Effector memory CD8-positive, alpha-beta T cell (primary cell): ENCODE results near the gene GADD45A.
A peak's percentile ranks its signal among the peaks of the same experiment; 100 is the strongest.

Experiments used
- ATAC-seq: fragments of 150-1000 bp; cut with Tn5 transposase; replicated peaks from 2 replicates; pipeline ENCODE4 v1.10.0; 2021; ENCODE audit warnings: mild to moderate bottlenecking, moderate library complexity
- DNase-seq, 3 experiments: peaks; one replicate each; pipeline ENCODE4 v3.0.0; 2021
- H3K27ac Mint-ChIP-seq, 2 donors: one replicate each; pipeline ENCODE4 v1.8.0; 2022; ENCODE audit warnings: mild to moderate bottlenecking in 2 of 2, mixed read lengths in 2 of 2, moderate library complexity in 2 of 2
- H3K27me3 Mint-ChIP-seq, 2 donors: one replicate each; pipeline ENCODE4 v1.8.0; 2022; ENCODE audit warnings: mixed read lengths in 2 of 2
- H3K36me3 Mint-ChIP-seq: one replicate; pipeline ENCODE4 v1.8.0; 2022; ENCODE audit warnings: mild to moderate bottlenecking, moderate library complexity, mixed read lengths; ENCODE audit not compliant: insufficient read depth
- H3K4me1 Mint-ChIP-seq, 2 donors: one replicate each; pipeline ENCODE4 v1.8.0; 2022; ENCODE audit warnings: low read depth in 2 of 2, mixed read lengths in 2 of 2
- H3K4me3 Mint-ChIP-seq, 2 donors: one replicate each; pipeline ENCODE4 v1.8.0; 2022; ENCODE audit warnings: mild to moderate bottlenecking in 2 of 2, mixed read lengths in 2 of 2, moderate library complexity in 2 of 2
- H3K9me3 Mint-ChIP-seq, 2 donors: one replicate each; pipeline ENCODE4 v1.8.0; 2022; ENCODE audit warnings: mixed read lengths in 2 of 2
- total RNA-seq, 9 experiments: gene quantifications; one replicate each; lab custom pipeline; 2026; lab: John Stamatoyannopoulos, UW

GADD45A gene, protein sequence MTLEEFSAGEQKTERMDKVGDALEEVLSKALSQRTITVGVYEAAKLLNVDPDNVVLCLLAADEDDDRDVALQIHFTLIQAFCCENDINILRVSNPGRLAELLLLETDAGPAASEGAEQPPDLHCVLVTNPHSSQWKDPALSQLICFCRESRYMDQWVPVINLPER
- total RNA-seq, result 8.3 to 43.7 (median 28.5) reads per million in 9 experiments

DNA sequence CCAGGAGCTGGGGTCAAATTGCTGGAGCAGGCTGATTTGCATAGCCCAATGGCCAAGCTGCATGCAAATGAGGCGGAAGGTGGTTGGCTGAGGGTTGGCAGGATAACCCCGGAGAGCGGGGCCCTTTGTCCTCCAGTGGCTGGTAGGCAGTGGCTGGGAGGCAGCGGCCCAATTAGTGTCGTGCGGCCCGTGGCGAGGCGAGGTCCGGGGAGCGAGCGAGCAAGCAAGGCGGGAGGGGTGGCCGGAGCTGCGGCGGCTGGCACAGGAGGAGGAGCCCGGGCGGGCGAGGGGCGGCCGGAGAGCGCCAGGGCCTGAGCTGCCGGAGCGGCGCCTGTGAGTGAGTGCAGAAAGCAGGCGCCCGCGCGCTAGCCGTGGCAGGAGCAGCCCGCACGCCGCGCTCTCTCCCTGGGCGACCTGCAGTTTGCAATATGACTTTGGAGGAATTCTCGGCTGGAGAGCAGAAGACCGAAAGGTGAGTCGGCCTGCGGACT, at the start of gene GADD45A:
Gene GADD45A, plus strand, starts transcription at position 135 of the 491 bp plus-strand sequence. Its CDS starts 294 bp downstream, at position 429.
- DNase-seq (peak; percentile 90 to 92 (median 92)), ATAC-seq (peak; percentile 82)
- Mint-ChIP-seq H3K4me3 (peak within 1 kb of the TSS; percentile 90 to 100), H3K9me3 (no peaks in the 10 kb centered on the region), H3K36me3 (peaks cover 26% of the 10 kb centered on the region), H3K4me1 (peaks cover 18 to 19% of the 10 kb centered on the region in 2 donors), H3K27me3 (no peaks in the 10 kb centered on the region), H3K27ac (peak within 1 kb of the TSS; percentile 84 to 95)

GRCh38 chr1:67636146-67636545, 48.9 kb upstream of the GADD45A start:
- Mint-ChIP-seq H3K4me1 (peaks cover 0 to 3% of the 10 kb centered on the region in 2 donors), H3K4me3 (no peak overlapping the region), H3K9me3 (no peaks in the 10 kb centered on the region), H3K27me3 (peaks cover 9 to 12% of the 10 kb centered on the region in 2 donors), H3K36me3 (no peaks in the 10 kb centered on the region), H3K27ac (no peak overlapping the region)
- ATAC-seq (no peak), DNase-seq (no peak)

DNA sequence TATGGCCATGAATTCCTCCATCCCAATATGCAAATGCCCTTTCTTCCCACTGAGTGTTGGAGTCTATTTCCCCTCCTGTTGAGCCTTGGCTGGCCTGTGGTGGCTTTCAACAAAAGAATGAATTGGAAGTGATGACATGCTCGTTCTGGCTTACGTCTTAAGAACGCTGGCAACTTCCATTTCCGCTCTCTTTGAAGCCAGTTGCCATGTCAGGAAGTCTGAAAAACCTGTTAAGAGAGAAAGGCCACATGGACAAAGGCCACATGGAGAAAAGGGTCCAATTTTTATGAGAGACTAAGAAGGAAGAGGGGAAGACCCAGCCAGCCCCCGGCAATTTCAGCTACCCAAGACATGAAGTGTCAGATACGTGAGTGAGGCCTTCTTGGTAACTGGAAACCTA, 45.6 kb upstream of the GADD45A start:
- no peaks in the 10 kb centered on the region for H3K9me3 Mint-ChIP-seq
- ATAC-seq (no peak), DNase-seq (no peak)
- H3K36me3 Mint-ChIP-seq, result no peaks in the 10 kb centered on the region
- H3K27me3 Mint-ChIP-seq, result peaks cover 6 to 9% of the 10 kb centered on the region in 2 donors
- H3K4me3 Mint-ChIP-seq, result no peak overlapping the region
- H3K27ac Mint-ChIP-seq, result no peak overlapping the region
- peaks cover 0 to 3% of the 10 kb centered on the region in 2 donors for H3K4me1 Mint-ChIP-seq

DNA sequence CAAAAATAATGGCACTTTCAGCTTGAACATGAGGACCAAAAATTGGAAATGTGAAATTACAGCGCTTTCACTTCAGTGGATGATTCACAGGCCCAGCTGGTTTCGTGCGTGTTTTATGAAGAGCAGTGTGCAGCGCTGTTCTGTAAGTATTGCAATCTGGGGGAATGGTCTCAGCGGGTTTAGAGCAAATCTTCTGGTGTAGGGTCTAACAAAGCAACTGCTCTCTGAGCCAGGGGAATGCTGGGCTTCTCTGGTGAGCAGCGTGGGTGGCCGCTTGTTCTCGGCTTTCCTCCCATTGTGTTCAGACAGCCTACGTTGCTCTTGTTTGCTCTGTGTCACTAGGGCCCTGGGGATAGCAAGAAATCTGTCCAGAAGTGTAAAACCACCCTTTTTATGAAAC, 42.4 kb upstream of the GADD45A start:
- Mint-ChIP-seq H3K4me1 (no peaks in the 10 kb centered on the region), H3K36me3 (no peaks in the 10 kb centered on the region), H3K4me3 (no peak overlapping the region), H3K27ac (no peak overlapping the region), H3K9me3 (no peaks in the 10 kb centered on the region), H3K27me3 (peaks cover 0 to 9% of the 10 kb centered on the region in 2 donors)
- no peak for DNase-seq
- no peak for ATAC-seq

GRCh38 chr1:67644566-67644965, 40.4 kb upstream of the GADD45A start:
- no peaks in the 10 kb centered on the region for H3K36me3 Mint-ChIP-seq
- H3K4me3 Mint-ChIP-seq, result no peak overlapping the region
- H3K27me3 Mint-ChIP-seq, result peaks cover 0 to 9% of the 10 kb centered on the region in 2 donors
- ATAC-seq, result no peak
- no peaks in the 10 kb centered on the region for H3K9me3 Mint-ChIP-seq
- no peaks in the 10 kb centered on the region for H3K4me1 Mint-ChIP-seq
- H3K27ac Mint-ChIP-seq, result no peak overlapping the region
- no peak for DNase-seq

- Mint-ChIP-seq H3K4me3 (no peak overlapping the region), H3K4me1 (no peaks in the 10 kb centered on the region), H3K27me3 (peaks cover 0 to 3% of the 10 kb centered on the region in 2 donors), H3K27ac (no peak overlapping the region), H3K9me3 (no peaks in the 10 kb centered on the region), H3K36me3 (no peaks in the 10 kb centered on the region)
- no peak for DNase-seq
- ATAC-seq, result no peak
Observed at GRCh38 chr1:67645495-67646144, 39.4 kb upstream of the GADD45A start.

DNA sequence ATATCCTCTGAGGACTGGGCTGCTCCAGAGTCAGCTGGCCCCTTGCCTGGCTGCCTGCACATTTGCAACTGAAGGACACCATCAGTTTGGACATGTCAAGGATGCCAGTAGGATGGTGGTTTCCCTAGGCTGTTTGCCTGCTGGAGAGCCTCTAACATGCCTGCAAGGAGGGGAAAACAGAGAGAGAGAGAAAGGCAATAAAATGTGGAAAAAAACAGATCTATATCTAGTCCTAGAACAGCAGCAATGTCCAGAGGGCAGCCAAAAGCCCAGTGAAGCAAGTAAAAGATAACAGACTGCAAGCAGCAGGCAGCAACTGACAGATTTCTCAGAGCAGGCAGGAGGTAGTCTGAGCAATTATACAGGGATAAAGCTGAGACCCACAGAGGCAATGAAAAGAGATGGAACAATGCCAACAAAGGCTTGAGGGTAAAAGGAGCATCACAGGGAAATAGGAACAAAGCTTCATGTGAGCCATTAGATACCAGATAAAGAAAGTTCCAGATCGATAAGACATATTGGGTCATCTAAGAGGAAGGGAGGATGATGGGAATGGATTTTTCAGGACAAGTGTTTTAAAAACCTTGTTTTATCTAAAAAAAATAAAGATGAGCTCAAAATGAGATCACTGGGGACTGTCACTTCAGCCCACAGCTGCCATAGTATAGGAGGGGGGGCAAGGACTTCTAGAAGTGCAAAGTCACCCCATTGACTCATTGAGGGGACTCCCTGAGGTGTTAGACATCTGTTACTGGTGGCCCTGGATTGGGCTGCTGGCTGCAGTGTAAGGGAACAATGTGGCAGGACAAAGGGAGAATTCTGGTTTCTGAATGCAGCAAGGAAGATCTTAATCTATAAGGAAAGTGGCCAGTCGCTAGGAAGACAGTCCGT, 38.6 kb upstream of the GADD45A start:
- ATAC-seq (no peak), DNase-seq (no peak)
- no peak overlapping the region for H3K4me3 Mint-ChIP-seq
- H3K36me3 Mint-ChIP-seq, result no peaks in the 10 kb centered on the region
- no peak overlapping the region for H3K27ac Mint-ChIP-seq
- H3K27me3 Mint-ChIP-seq, result peaks cover 0 to 4% of the 10 kb centered on the region in 2 donors
- no peaks in the 10 kb centered on the region for H3K4me1 Mint-ChIP-seq
- H3K9me3 Mint-ChIP-seq, result no peaks in the 10 kb centered on the region

GRCh38 chr1:67647036-67647798, 37.8 kb upstream of the GADD45A start:
- no peaks in the 10 kb centered on the region for H3K4me1 Mint-ChIP-seq

DNA sequence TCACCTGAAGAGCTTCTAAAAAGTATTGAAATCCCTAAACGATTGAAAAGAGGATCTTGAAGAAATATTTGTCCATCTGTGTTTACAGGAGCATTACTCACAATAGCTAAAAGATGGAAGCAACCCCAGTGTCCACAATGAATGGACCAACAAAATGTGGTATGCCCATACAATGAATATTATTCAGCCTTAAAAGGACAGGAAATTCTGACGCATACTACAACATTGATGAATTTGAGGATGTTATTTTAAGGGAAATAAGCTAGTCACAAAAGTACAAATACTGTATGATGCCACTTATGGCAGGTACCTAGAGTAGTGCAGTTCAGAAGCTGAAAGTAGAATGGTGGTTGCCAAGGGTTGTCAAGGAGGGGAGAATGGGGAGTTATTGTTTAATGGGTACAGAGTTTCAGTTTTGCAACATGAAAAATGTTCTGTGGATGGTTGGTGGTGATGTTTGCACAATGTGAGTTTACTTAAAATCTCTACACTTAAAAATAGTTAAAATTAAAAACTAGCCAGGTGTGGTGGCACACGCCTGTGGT, 37.1 kb upstream of the GADD45A start:
- Mint-ChIP-seq H3K27ac (no peak overlapping the region), H3K9me3 (no peaks in the 10 kb centered on the region), H3K4me3 (no peak overlapping the region), H3K4me1 (no peaks in the 10 kb centered on the region), H3K27me3 (peaks cover 0 to 8% of the 10 kb centered on the region in 2 donors), H3K36me3 (no peaks in the 10 kb centered on the region)
- DNase-seq (no peak), ATAC-seq (no peak)

More at GRCh38 chr1:67647036-67647798, 37.8 kb upstream of the GADD45A start:
- H3K4me3 Mint-ChIP-seq, result no peak overlapping the region
- no peak overlapping the region for H3K27ac Mint-ChIP-seq
- DNase-seq (no peak), ATAC-seq (no peak)
- no peaks in the 10 kb centered on the region for H3K36me3 Mint-ChIP-seq
- peaks cover 0 to 8% of the 10 kb centered on the region in 2 donors for H3K27me3 Mint-ChIP-seq
- H3K9me3 Mint-ChIP-seq, result no peaks in the 10 kb centered on the region

DNA sequence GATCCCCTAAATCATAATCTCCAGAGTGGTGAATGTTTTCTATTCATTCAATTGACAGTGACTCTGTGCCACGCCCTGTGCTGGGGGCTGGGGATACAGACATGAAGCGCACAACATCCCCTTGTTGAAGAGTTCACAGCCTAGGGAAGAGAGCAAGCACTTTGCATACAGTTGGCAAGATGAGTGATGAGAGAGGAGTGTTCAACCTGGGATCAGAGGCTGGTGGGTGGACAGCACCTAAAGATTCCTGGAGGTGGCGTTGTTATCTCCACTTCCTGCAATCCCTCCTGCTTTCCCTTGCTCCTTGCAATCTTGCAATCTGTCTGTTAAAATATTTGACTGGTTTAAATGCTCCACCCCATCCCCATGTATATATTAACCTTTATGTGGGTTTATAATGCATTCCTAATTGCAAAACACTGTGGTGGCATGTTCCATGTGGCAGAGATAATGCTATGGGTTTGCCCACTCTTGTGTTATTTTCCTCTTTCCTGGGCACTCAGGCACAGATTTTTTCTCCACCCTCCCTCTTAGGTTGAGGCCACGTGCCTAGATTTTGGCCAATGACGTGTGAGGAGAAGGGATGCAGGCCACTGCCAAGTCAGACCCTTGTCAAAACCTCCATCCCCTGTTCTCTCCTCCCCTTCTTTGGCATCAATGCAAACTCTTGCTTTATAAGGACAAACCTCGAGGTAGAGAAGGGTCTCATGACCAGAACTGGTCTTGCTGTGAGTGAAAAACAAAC, 36.2 kb upstream of the GADD45A start:
- Mint-ChIP-seq H3K4me3 (no peak overlapping the region), H3K27me3 (peaks cover 0 to 8% of the 10 kb centered on the region in 2 donors), H3K27ac (no peak overlapping the region), H3K9me3 (no peaks in the 10 kb centered on the region), H3K4me1 (no peaks in the 10 kb centered on the region), H3K36me3 (no peaks in the 10 kb centered on the region)
- DNase-seq, result no peak
- no peak for ATAC-seq

DNA sequence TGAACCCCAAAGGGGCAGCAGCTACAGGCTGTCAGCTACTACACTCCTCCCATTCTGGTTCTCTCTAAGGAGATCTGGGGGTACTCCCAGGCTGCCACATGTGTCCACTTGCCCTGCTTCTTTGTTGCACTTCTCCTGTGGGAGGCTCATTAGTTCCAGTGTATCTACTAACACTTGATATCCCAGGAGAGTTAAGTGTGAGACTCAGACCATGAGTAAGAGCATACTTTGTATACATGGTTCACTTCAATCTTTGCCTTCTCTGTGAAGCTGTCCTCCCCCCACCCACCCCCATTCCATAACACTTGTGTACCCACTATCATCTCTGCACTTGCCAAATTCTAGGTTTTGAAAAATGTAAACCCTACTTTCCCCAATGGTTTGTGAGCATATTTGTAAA, 34.9 kb upstream of the GADD45A start:
- peaks cover 0 to 13% of the 10 kb centered on the region in 2 donors for H3K27me3 Mint-ChIP-seq
- ATAC-seq (no peak), DNase-seq (no peak)
- no peaks in the 10 kb centered on the region for H3K9me3 Mint-ChIP-seq
- no peak overlapping the region for H3K27ac Mint-ChIP-seq
- H3K4me1 Mint-ChIP-seq, result no peaks in the 10 kb centered on the region
- no peak overlapping the region for H3K4me3 Mint-ChIP-seq
- H3K36me3 Mint-ChIP-seq, result no peaks in the 10 kb centered on the region

DNA sequence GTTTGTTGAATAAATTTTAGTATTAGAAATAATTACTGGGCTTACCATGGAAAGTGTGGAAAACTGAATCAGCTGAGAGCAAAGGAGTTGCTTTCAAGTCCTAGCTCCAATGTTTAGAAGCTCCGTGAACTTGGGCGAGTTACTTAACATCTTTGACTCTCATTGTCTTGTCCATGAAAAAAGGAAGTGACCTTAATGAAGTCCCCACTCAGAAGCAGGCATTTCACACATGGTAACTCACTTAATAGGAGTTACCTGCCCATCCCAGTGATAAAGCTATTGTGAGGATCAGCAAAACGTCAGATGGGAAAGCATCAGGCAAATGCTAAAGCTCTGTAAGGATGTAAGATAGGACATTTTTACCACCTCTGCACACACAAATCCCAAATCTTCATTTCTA, 34.0 kb upstream of the GADD45A start:
- H3K27me3 Mint-ChIP-seq, result peaks cover 0 to 13% of the 10 kb centered on the region in 2 donors
- no peak for ATAC-seq
- no peaks in the 10 kb centered on the region for H3K36me3 Mint-ChIP-seq
- no peaks in the 10 kb centered on the region for H3K4me1 Mint-ChIP-seq
- no peak for DNase-seq
- H3K4me3 Mint-ChIP-seq, result no peak overlapping the region
- no peaks in the 10 kb centered on the region for H3K9me3 Mint-ChIP-seq
- no peak overlapping the region for H3K27ac Mint-ChIP-seq
